Hematopoietic multipotent progenitor cell treated with erythropoietin and hydrocortisone succinate and interleukin-3 and kit ligand, for 15 days (in vitro differentiated cells): Measurements from ENCODE around the gene DDX1.

Experiments
- DNase-seq: peaks from one replicate; pipeline ENCODE4 v3.0.0-alpha.2; 2015; ENCODE audit warnings: low spot score

DDX1 gene

GRCh38 chr2:15664273-15665066 lies 72.8 kb downstream of the DDX1 start:
- DNase-seq, result no peak

DNA sequence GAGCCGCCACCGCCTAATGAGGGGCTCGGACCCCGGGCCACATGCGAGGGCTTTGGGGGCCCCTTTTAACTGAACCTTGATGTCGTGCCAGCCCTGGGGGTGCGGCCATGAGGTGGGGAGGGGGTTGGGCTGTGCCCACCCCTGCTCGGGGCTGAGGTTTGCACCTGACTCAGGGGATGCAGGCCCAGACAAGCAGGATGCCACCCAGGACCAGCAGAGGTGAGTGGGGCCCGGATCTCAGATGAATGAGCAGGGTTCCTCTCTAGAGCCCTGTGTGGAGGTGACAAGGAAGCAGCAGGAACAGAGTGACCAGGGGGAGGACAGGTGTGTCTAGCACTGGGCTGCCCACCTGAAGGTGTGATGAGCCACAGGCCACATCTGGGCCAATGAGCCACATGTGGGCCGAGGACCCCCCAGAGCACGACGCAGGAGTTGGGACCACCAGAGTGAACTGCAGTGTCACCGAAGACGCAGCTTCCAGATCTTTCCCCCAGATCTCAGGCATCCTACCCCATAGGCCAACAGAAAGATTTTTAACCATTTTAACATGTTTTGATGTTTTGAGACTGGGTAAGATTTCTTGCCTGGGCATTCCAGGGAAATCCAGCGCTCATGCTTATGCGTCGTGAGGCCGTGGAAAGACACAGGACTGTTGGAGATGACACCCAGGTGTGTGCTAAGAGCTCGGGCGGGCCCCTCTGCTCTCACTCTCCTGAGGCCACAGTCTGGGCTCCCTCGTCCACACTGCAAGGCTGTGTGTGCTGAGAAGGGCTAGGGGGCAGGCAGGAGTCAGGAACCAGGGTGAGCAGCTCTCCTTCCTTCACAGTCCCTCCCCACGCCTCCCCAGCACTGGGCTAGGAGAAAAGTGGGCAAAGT lies 73.6 kb downstream of the DDX1 start:
- DNase-seq, result no peak

DNA sequence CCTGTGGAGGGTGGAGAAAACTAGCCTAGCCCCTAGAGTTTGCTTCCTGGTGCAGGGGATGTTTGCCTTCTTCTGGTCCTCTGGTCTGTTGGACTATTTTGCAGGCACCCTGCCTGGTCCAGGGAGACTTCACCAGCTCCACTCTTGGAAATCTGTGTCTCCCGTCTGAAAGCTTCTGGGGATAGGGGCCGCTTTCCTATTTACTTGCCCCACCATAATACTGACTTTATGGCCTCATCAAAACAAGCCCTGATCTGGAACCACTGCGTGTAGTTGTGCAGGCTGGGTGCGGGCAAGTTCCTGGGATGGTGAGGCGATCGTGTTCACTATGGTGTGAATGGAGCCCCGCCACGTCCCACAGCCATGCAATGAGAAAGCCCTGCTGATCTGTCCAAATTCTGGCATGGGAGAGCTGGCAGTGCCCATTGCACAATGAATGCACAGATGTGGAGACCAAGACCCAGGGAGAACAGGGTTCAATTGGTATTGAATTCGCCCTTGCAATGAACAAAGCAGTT lies 74.3 kb downstream of the DDX1 start:
- no peak for DNase-seq

- no peak for DNase-seq
Observed at GRCh38 chr2:15666861-15667808, 75.5 kb downstream of the DDX1 start.

DNA sequence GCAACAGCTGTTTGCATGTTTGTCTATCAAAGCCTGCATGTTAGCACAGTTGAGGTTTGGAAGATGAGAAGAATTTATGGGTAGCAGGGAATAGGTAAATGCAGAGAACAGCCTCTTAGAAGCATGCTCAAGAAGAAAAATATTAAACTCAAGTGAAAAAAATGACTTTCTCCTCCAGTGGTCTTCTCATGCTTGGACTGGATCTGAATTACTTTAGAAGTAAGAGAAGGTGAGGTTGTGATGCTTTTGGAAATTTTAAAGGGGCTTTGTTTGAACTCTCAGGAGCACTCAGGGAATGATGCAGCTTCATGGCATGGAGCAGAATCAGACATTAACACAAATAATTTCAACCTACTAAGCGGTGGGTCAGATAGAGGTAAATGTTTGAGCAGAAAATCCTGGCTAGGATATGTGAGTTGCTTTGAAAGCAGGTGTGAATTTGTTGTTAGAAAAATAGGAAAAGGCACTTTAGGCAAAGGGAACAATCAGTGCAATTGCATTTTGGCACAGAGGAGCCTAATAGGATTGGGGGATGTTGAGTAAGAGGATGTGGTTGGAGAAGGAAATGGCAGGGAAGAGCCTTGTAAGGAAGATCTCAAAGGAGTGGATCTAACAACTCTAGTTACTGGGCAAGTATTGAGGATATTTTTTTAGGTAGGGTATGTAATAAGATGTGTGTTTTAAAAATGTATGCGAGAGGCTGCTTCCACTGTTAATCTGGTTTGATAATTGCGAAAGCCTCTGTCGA lies 76.3 kb downstream of the DDX1 start:
- no peak for DNase-seq

GRCh38 chr2:15668611-15669305 lies 77.1 kb downstream of the DDX1 start:
- no peak for DNase-seq

- no peak for DNase-seq
Observed at GRCh38 chr2:15669375-15669910, 77.8 kb downstream of the DDX1 start.

DNA sequence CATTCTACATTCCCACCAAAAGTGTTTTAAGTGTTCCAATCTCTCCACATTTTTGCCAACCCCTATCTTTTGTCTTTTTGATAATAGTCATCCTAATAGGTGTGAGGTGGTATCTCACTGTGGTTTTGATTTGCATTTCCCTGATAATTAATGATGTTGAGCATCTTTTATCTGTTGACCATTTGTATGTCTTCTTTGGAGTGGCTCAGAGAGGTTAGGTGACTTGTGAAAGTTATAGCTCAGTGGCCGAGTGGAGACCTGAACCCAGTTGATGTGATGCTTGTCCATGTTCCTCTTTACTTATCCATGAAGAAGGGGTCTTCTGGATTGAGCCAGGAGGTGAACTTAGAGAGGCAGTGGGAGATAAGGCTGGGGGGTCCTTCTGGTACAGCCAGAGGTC lies 78.8 kb downstream of the DDX1 start:
- no peak for DNase-seq

DNA sequence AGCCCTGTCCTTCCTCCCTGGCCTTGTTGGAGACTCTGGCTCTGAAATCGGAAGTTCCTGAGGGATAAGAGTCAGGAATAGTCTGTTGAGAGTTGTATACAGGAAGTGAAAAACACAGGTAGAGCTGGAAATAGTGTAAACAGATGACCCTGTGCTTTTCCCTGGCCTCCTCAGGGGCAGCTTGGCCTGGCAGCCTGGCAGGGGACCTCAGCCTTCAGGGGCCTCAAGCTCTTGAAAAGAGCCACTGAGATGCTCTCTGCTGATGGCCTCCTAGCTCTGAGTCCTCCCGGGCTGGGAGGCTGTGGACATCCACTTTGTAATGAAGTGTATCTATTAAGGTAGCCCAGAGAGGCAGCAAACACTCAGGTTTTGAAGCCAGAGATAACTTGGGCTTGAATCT lies 79.3 kb downstream of the DDX1 start:
- no peak for DNase-seq

DNA sequence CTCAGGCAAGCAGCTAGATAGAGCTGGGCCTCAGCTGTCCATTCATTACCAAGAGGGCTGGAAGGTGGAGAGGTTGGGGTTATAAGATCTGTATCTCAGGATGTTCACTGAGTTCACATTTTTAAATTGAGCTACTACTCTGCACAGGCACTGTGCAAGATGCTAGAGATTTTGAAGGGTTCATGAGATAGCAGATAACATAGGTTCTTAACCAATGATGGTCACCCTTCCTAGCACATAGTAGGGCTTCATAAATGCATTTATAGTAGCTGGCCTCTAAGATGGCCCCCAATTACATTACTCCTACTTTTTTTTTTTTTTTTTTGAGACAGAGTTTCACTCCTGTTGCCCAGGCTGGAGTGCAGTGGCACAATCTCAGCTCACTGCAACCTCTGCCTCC lies 79.7 kb downstream of the DDX1 start:
- DNase-seq, result no peak

DNA sequence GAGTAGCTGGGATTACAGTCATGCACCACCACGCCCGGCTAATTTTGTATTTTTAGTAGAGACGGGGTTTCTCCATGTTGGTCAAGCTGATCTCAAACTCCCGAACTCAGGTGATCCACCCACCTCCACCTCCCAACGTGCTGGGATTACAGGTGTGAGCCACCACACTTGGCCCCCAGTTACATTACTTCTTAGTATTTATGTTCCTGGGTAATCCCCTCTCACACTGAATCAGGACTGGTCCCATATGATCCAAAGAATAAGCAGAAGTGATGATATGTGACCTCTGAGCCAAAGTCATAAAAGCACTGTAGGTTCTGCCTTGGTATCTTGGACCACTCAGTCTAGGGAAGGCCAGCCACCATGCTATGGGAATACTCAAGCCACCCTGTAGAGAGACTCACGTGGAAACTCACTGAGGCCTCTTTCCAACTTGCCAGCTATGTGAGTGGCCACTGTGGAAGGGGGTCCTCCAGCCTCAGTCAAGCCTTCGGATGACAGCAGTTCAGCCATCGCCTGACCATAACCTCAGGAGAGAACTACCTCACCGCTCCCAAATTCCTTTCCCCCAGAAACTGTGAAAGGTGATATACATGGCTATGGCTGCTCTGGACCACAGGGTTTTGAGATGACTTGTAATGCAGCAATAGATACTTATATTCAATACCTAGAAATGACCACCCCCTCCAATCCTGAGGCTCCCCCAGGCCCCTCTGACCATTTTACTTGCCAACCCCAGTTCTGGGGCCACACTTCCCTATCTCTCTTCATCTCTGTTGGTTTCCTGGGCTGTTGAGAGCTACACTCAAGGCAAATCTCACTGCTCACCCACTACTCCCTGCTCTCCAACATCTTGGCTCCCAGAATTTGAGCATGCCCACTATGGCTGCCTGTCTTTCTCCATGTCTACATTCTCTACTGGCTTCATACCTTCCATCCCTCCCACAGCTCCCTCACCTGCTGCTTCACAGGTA lies 80.5 kb downstream of the DDX1 start:
- DNase-seq, result no peak

DNA sequence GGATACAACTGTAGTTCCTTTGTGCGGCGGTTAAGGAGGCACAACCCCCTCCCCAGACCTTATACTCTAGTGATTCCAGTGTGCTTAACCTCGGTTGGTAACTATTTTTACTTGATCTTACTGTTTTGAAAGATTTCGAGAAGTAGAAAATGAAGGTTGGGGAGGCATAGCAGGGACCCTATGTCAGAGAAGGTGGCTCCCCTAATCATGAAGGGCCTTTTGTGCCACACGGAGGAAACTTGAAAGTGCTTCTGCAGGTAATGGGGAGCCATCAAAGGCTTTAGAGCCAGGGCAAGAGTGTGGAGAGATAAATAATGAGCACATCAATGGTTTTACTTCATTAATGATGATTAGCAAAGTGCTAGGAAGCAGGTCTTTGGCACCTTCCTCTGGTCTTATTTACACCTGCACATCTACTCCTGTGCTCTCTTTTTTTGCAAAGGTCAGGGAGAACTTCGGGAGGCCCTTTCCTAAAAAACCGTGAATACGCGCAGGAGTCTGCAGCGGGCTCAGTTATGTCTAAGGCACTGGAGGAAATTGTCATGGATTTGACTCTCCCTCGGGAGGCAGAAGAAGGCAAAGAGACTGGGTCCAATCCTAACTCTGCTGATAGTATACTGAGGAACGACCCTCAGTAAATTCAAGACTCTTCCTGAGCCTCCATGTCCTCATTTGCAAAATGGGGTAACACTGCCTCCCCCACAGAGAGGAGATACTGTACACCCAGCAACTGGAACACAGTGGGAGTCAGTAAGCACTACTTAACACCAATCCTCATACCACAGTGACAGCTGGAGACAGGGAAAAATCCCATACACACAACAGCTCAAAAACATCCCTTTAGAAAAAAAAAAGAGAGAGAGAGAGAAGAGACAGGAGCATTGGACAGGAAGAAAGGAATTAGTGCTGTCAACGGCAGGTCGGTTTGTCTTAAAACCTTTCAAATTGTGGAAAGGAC lies 81.6 kb downstream of the DDX1 start:
- no peak for DNase-seq

GRCh38 chr2:15673919-15674636 lies 82.4 kb downstream of the DDX1 start:
- DNase-seq, result no peak

GRCh38 chr2:15674637-15675455 lies 83.2 kb downstream of the DDX1 start:
- DNase-seq, result no peak

DNA sequence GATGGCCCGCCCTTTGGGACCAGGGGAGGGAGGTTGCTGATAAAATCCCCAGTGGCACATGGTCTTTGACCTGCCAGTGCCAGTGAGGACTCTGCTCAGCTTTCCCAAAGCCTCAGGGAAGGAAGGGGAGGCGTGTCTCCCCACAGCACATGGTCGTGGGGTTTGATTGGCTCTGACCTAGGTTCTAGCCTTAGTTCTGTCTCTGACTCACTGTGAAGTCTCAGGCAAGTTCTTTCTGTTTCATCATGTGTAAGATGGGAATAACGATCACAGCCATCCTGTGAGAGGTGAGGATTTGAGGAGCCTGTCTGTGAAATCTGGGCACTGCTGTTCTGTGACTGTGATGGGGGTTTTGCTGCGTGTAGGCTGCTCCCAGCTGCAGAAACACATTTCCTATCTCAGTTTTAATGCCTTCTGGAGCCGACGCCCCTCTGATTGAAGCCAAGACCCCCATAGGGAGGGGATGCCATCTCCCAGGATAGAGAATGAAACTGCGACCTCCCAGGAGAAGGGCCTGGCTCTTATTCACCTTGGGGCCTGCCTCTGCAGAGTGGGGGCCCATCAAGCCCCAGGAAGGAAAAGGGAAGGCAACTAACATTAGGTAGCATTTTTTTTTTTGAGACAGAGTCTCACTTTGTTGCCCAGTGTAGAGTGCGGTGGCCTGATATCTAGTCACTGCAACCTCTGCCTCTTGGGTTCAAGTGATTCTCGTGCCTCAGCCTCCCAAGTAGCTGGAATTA lies 84.0 kb downstream of the DDX1 start:
- no peak for DNase-seq
